ENCODE results near the gene TRAPPC5.

TRAPPC5 gene

DNA sequence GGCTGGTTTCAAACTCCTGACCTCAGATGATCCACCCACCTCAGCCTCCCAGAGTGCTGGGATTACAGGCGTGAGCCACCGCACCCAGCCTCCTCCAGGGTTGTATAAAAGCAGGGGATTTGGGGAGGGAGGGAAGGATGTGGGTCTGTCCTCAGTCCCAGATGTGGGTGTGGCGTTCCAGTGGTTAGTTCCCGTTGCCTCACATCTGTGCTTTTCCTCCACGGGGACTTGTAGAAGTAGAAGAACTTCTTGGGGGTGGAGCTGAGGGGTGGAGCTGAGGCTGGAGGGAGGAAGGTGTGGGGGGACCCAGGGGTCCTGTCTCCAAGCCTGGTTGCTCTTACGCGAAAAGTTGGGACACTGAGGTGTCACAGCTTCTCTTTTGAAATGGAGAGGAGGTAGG lies 4.3 kb upstream of the TRAPPC5 start:
- no peak for DNase-seq (ENCODE audit: low spot score)

DNA sequence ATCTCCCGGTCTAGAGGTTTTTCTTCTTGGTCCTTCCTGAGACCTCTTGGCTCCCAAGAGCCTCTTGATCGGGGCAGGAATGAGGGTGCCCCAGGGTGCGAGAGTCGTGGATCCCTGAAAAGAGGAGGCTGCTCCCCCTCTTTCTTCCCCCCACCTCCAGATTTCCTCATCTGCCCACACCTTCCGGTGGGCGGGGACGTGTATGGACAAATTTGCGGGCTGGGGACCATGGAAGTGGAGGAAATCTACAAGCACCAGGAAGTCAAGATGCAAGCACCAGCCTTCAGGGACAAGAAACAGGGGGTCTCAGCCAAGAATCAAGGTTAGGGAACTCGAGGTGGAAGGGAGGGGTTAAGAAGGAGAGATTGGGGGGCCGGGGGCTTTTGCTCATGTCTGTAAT lies 3.8 kb upstream of the TRAPPC5 start, which contains the start of gene MCEMP1:
Gene MCEMP1, plus strand, starts transcription at position 237 of the 400 bp plus-strand sequence. Its CDS starts 31 bp downstream, at position 268.
- no peak for DNase-seq (ENCODE audit: low spot score)

DNA sequence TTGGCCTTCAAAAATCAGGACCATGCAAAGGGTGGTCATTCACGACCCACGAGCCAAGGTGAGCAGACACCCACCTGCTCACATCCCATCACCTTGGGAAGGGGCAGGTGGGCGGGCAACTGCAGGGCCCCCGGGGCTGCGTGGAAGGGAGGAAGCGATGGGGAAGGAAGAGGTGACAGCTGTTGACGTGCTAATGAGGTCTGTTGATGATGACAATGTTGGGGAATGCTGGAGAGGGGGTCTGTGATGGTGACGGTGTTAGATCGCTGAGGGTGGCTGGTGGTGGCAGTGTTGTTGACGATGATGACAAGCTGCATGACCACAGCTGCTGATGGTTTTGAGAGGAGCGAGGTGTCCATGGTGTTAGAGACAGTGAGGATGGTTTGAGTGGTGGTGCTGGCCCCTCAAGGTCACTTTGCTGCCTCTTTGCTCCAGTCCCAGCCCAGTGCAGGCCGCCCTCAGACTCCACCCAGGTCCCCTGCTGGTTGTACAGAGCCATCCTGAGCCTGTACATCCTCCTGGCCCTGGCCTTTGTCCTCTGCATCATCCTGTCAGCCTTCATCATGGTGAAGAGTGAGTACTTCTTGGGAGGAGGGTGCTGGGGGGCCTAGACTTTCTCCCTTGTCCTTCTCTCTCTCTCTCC lies 2.8 kb upstream of the TRAPPC5 start:
- DNase-seq (ENCODE audit: low spot score): no peak

DNA sequence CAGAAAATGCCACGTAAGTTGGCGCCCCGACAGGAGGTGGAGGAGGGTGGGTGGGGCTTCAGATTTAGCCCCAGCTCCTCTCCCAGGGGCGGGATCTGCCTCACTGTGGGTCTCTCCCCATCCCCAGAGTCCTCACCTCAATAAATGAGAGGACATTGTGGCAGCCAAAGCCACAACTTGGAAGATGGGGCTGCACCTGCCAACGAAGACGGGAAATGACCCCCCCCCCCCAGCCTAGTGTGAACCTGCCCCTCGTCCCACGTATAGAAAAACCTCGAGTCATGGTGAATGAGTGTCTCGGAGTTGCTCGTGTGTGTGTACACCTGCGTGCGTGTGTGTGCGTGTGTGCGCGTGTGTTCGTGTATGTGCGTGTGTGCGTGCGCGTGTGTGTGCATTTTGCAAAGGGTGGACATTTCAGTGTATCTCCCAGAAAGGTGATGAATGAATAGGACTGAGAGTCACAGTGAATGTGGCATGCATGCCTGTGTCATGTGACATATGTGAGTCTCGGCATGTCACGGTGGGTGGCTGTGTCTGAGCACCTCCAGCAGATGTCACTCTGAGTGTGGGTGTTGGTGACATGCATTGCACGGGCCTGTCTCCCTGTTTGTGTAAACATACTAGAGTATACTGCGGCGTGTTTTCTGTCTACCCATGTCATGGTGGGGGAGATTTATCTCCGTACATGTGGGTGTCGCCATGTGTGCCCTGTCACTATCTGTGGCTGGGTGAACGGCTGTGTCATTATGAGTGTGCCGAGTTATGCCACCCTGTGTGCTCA lies 1.5 kb upstream of the TRAPPC5 start:
- DNase-seq (ENCODE audit: low spot score): peak; percentile 66

DNA sequence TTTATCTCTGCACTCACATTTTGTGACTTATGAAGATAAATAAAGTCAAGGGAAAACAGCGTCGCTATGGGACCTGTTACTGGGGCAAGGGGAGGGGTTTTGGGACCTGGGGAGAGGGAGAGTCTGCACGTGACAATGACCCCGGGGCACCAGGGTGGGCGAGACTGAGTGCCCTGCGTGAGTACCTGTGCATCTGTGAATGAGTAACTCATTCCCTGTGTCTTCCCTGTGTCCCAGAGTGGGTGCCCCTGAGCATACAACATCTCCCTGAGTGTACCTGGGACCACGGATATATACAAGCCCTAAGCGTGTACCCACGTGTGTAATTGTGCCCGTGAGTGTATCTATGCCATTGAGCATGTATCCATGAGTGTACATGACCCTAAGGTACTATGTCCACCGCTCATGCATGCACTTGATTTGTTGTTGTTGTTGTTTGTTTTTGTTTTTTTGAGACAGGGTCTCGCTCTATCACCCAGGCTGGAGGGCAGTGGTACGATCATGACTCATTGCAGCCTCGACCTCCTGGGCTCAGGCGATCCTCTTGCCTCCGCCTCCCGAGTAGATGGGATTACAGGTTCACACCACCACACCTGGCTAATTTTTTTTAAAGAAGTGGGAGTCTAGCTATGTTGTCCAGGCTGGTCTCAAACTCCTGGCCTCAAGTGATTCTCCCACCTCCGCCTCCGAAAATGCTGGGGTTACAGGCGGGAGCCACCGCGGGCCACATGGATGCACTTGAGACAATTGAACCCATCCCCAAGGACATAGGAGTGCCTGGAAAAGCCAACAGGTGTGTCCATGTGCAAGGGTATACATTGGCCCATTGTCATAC lies 645 bp upstream of the TRAPPC5 start:
- no peak for DNase-seq (ENCODE audit: low spot score)

DNA sequence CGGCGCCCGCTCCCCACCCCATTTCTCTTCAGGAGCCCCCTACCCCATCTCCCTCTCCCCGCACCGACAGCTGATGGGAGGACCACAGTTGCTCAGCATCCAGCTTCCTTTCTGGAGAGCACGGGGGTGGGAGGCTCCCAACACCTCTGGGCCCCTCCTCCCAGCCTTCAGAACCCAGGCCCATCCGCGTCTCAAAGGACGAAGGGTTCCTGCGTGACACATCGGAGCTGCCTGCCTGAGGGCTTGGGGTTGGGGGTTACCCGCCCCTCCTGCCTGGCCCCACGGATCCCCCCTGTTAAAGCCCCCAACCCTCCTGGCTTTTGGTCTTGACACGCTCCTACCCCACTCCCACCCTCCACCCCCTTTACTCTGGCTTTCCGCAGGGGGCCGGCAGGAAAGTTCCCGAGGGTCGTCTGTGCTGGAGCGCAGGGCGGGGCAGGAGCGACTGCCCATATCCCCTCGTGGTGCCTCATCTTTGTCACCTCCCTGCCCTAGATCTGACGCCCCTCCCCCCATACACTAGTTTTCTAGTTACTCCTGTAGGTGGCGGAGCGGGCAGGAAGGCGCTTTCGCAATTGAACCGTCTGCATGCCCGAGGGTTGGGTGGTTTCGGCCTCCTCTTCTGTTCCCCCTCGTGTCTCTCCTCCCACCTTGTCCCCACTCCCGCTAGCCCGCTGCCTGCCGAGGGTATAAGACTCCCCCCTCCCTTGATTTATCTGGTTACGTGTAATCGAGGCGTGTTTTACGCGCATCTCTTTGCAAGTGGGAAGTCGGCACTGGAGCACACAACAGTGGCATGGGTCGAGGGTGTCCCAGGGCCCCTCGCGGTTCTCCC lies 924 bp downstream of the TRAPPC5 start:
- peak; percentile 76 for DNase-seq (ENCODE audit: low spot score)

DNA sequence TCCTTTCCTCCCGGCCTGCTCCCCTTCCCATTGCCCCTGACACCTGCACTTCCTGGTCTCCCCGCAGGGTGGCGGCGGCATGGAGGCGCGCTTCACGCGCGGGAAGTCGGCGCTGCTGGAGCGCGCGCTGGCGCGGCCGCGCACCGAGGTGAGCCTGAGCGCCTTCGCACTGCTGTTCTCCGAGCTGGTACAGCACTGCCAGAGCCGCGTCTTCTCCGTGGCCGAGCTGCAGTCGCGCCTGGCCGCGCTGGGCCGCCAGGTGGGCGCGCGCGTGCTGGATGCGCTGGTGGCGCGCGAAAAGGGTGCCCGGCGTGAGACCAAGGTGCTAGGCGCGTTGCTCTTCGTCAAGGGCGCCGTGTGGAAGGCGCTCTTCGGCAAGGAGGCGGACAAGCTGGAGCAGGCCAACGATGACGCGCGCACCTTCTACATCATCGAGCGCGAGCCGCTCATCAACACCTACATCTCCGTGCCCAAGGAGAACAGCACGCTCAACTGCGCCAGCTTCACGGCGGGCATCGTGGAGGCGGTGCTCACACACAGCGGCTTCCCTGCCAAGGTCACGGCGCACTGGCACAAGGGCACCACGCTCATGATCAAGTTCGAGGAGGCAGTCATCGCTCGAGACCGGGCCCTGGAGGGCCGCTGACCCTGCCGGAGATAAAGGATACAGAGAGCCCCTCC lies 1.7 kb downstream of the TRAPPC5 start:
- DNase-seq (ENCODE audit: low spot score): peak; percentile 18

DNA sequence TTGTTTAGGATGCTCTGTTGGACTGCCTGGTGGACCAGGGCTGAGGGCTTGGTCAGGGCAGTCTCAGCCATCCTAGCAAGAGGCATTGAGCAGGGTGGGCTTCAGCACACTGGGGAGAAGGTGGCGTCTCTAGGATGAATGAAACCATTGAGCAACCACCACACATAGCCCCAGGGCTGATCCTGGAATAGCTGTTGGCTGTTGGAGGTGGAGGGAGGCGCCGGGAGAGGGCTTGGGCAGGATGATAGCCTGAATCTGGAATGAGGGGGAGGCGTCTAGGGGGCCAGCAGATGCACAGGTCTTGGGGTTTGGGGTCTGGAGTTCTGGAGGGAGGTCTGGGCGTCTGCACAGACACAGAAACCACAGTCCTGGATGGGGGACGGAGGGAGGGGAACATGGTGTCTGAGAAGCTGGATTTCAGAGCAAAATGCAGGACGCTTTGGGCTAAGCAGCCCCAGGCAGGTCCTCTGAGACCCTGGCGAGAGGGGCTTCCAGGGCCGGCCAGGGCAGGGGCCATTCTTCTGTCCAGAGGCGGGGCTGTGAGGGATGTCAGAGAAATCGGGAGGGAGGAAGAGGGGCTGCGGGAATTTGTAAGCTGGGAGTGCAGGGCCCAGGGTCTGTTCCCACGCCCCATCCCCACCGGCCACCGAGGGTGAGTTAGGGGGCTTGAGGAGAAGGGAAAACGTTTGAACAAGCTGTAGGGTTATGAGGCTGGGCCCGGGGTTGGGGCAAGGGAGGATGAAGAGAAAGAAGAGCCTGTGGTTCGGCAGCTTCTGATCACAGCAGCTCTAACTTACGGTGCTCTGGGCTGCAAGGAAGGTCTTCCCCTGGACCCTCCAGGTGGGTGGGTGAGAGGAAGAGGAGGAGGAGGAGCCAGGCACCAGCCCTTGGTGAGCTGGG lies 5.2 kb downstream of the TRAPPC5 start:
- no peak for DNase-seq (ENCODE audit: low spot score)

DNA sequence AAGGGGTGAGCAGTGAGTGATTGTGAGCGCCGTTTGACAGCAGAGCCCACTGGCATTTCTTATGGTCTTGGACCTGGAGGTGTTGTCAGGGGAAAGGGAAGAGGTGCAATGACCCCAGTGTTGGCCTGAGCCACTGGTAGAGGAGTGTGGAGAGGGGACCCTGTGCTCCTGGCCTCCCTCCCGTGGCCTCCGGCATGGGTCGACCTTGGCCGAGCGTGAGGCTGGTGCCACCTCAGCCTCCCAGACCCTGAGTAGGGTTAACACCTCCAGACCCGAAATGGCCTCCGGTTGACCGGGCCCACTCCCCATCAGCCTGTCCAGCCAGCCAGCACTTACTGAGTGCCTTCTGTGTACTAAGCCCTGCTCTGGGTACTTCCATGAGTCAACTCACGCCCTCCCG lies 6.5 kb downstream of the TRAPPC5 start:
- DNase-seq (ENCODE audit: low spot score): no peak

DNA sequence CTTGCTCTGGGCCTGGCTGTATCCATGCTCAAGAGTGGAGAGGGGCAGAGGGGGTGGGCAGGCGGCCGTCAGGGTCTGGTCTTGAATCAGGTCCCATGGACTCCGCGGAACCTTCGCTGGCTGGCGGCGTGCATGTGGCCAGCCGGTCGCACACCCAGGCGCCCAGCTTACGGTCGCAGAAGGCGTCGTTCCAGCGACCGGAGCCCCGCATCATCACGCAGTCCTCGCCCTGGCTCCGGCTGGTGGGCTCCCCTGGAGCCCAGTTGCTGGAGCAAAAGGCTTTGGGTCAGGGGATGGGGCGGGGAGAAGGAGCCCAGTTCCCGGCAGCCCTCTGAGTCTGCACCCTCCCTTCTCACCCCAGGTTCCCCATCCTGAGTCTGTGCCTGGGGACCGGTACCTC lies 8.5 kb downstream of the TRAPPC5 start:
- DNase-seq (ENCODE audit: low spot score): no peak

DNA sequence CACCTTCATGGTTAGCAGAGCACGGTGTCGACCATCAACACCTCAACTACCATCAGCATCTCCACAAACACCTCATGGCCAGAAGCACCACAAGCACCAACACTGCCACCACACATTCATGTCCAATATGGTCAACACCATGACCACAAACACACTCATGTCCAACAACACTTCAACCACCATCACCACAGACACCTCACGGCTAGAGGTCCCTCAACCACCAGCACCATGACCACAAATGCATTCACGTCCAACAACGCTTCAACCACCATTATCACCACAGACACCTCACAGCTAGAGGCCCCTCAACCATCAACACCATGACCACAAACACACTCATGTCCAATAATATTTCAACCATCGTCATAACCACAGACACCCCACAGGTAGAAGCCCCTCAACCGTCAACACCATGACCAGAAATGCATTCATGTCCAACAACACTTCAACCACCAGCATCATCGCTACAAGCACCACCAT lies 10.2 kb downstream of the TRAPPC5 start:
- no peak for DNase-seq (ENCODE audit: low spot score)

DNA sequence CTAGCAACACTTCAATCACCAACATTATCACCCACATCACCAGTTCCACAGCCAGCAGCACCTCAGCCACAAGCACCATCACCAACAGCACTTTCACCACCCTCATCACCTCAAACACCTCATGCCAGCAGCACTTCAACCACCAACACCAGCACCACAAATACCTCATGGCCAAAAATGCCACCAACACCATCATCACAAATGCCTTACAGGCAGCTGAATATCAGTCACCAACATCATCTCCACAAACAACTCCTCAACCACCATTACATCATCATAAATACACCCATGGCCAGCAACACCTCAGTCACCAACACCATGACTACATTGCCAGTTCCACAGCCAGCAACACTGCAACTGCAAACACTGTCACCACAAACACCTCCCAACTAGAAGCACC lies 10.9 kb downstream of the TRAPPC5 start:
- DNase-seq (ENCODE audit: low spot score): no peak

DNA sequence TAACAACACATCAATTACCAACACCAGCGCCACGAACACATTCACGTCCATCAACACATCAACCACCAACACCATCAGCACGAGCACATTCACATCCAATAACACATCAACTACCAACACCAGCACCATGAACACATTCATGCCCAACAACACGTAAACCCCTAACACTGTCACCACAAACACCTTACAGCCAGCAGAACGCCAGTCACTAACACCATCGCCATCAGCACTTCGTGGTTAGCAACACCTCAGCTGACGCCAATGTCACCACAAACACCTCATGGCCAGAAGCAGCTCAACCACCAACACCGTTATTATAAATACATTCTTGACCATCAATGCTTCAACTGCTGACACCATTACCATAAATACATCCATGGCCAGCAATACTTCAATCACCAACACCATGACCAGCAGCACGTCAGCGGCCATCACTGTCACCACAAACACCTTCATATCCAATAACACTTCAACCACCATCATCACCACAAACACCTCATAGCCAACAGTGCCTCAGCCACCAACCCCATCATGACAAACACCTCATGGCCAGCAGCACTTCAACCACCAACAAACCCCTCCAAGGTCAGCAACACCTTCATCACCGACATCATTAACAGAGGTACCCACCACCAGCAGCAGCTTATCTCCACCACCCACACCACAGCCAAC lies 11.9 kb downstream of the TRAPPC5 start:
- DNase-seq (ENCODE audit: low spot score): no peak

DNA sequence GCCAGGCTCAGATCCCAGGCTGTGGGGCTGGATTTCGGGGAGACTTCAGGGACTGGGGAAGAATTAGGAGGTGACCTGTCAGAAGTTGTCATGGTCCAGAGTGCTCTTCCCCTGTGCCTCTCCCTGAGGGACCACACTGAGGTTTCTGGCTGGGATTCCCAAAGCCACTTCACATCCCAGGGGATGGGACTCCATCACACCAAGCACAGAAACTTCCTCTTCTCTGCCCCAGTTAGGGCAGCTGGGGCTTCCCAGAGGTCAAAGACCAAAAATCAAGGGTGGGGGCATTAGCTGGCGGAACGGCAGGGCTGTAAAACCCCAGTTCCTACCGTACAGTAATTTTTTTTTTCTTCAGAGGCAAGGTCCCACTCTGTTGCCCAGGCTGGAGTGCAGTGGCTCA lies 13.9 kb downstream of the TRAPPC5 start:
- no peak for DNase-seq (ENCODE audit: low spot score)

DNA sequence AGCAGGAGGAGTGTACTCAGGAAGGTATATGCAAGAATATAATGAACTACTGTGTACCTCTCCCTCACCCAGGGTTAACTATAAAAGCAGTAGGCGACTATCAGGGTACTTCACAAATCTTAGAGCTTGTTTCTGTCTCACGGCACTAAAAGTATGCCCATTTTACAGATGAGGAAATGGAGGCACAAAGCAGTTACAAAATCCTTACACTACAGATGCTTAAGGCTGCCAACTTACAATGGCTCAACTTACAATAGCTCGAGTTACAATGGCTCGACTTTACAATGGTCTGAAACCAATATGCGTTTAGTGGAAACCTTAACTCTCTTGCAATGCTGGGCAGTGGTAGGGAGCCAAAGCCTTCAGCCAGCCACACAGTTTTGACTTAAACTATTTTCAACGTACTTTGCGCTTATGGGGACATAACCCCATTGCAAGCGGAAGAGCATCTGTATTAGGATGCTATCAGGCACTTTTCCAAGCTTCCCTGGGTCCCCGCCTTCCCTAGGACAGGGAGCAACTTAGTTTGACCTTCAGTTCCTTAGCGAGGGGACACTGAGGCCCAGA lies 17.2 kb downstream of the TRAPPC5 start:
- no peak for DNase-seq (ENCODE audit: low spot score)

DNA sequence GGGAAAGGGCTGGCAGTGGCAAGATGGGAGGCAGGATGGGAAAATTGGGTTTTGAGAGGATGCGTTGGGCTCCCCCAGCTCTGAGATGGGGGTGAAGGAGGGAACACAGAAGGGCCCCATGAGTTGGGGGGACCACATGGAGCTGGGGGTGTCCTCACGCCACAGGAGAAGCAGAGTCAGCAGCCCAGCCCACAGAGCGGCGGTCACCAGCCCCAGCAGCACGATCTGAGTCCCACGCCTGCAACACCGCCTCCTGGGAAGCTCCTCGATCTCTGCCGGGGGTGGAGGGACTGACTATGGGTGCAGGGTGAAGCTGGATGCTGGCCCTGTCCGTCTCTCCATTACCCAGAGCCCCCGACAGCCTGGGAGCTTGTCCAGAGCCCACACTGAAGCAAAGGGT lies 17.9 kb downstream of the TRAPPC5 start:
- no peak for DNase-seq (ENCODE audit: low spot score)

DNA sequence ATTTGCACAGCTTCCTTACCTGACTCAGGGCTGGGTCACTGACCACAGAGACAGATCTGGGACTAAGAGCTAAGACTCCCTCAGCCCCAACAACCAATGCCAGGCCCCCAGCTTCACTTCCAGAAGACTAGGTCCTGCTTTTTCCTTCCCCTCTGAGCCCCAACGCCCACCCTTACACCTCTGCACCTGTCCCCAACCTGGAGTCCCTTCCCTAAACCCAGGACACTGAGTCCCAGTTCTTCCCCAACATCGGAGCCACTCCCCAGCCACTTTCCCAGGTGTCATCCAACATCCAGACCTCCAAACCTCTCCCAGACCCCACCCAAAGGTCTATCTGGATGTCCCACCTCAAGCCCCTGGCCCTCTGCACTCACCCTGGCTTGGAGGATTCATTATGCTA lies 18.4 kb downstream of the TRAPPC5 start:
- DNase-seq (ENCODE audit: low spot score): no peak

DNA sequence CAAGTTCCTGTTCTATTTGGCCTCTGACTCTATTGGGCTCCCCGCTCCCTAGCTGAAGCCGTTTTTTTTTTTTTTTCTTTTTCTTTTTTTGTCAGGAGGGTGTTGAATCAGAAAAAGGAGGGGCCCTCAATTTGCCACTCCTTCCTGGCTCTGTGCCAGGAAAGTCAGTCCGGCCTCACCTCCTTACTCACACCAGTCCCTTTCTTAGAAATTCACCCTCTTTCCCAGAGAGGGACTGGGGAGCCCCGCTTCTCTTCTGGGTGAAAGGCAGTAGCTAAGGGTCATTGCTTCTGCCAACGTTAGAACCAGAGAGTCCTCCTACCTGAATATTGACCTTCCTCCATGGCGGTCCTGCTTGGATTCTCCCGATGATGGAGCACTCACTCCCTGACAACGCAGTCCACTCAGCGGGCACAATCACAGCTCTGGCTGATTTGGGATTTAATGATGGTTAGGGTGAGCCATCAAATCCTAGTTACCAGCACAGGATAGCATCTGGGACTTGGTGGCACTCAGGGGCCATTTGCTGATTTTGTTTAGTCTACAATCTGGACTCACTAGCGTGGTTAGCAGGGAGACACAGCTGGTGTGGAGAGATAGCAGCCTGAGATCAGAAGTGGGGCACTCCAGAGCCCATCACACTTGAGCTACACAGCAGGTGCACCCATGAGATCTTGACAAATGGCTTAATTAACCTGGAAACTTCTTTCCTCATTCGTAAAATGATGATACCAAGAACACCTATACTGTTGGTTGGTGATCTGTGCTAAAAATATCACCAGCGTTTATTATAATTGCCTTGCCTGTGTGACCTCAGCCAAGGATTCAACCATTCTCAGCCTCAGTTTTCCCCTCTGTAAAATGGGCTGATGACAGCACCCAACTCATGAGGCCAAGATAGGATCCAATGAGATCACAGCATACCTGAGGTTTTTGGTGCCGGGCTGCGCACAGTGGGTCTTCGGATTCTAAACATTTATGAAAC lies 19.1 kb downstream of the TRAPPC5 start:
- DNase-seq (ENCODE audit: low spot score): no peak
